GM18870 (cell line): ENCODE results near the gene AQP3.
"Not testable (repeated sequence)": the region's sequence is repeated elsewhere in the genome, so short reads cannot be mapped to it uniquely, and the experiment has no call there.

Experiments
- ATAC-seq: cut with Tn5 transposase; IDR thresholded peaks from one replicate; pipeline ENCODE4 v1.9.1; 2021; ENCODE audit warnings: moderate library complexity; ENCODE audit not compliant: unreplicated experiment

Gene AQP3

GRCh38 chr9:33418090-33418489 is 29.3 kb downstream of the AQP3 start:
- ATAC-seq, result no peak

GRCh38 chr9:33416996-33417395 is 30.4 kb downstream of the AQP3 start:
- no peak for ATAC-seq

- no peak for ATAC-seq
Measured at GRCh38 chr9:33415501-33416038, 31.8 kb downstream of the AQP3 start.

- ATAC-seq, result no peak
Measured at GRCh38 chr9:33414889-33415500, 32.4 kb downstream of the AQP3 start.

- ATAC-seq, result no peak
Measured at GRCh38 chr9:33414268-33414667, 33.1 kb downstream of the AQP3 start.

GRCh38 chr9:33408087-33408486 is 39.3 kb downstream of the AQP3 start:
- no peak for ATAC-seq

- no peak for ATAC-seq
Measured at GRCh38 chr9:33407061-33407460, 40.3 kb downstream of the AQP3 start.

GRCh38 chr9:33404788-33405362 is 42.5 kb downstream of the AQP3 start:
- no peak for ATAC-seq

- no peak for ATAC-seq
Measured at GRCh38 chr9:33403941-33404787, 43.2 kb downstream of the AQP3 start.

- ATAC-seq, result not testable (repeated sequence)
Measured at GRCh38 chr9:33402371-33402770, 45.0 kb downstream of the AQP3 start, which contains the start of gene AQP7. Gene AQP7, minus strand, starts transcription at chr9:33402568. Its CDS starts 1,306 bp downstream, at chr9:33401262.

GRCh38 chr9:33401809-33402208 is 45.6 kb downstream of the AQP3 start:
- ATAC-seq, result not testable (repeated sequence)

- not testable (repeated sequence) for ATAC-seq
Measured at GRCh38 chr9:33399047-33399446, 48.3 kb downstream of the AQP3 start.

- not testable (repeated sequence) for ATAC-seq
Measured at GRCh38 chr9:33397801-33398200, 49.6 kb downstream of the AQP3 start.

GRCh38 chr9:33395159-33395879 is 52.1 kb downstream of the AQP3 start:
- ATAC-seq, result not testable (repeated sequence)

- ATAC-seq, result not testable (repeated sequence)
Measured at GRCh38 chr9:33393986-33394385, 53.4 kb downstream of the AQP3 start.

- ATAC-seq, result no peak
Measured at GRCh38 chr9:33393581-33393980, 53.8 kb downstream of the AQP3 start.

- ATAC-seq, result not testable (repeated sequence)
Measured at GRCh38 chr9:33392591-33393021, 54.8 kb downstream of the AQP3 start.
